Right renal pelvis (tissue), 4 donors: ENCODE results near the gene PAQR6. TPM values are rescaled to one million over a fixed set of nuclear protein-coding genes. Genes with fewer than 3 reads are reported as not detected.

ENCODE experiments used
- DNase-seq, 4 donors: peaks; one replicate each; pipeline ENCODE4 v3.0.0-alpha.2; 2013; ENCODE audit warnings: low read depth in 4 of 4, low spot score in 3 of 4, missing footprints in 1 of 4
- polyA plus RNA-seq, 4 donors: library from polyadenylated mRNA; unstranded; fragments of 120-200 nt; gene quantifications; one replicate each; pipeline ENCODE4 v1.2.1, GENCODE V29; 2013; ENCODE audit not compliant: insufficient read length in 4 of 4

The PAQR6 gene
- 1 to 10 TPM; 2.5 to 5.0 (median 3.8) TPM for polyA plus RNA-seq

GRCh38 chr1:156247460-156248322, at the start of gene PAQR6:
Gene PAQR6 (minus strand): TSS chr1:156248056. CDS start chr1:156246731, 1,325 bp downstream.
- no peak for DNase-seq

- DNase-seq = peak in 1 of 4 donors; percentile 41
Observed at GRCh38 chr1:156295391-156295947, 47.6 kb upstream of the PAQR6 start, which contains the start of gene GLMP. Gene GLMP (minus strand): TSS chr1:156295679. CDS start chr1:156295645, 34 bp downstream.

- DNase-seq = no peak
Observed at GRCh38 chr1:156293895-156294294, 46.0 kb upstream of the PAQR6 start.

GRCh38 chr1:156293098-156293434, 45.2 kb upstream of the PAQR6 start:
- no peak for DNase-seq

GRCh38 chr1:156291226-156292061, 43.6 kb upstream of the PAQR6 start:
- peak; percentile 55 to 62 (median 58) for DNase-seq

- DNase-seq = no peak
Observed at GRCh38 chr1:156289857-156290256, 42.0 kb upstream of the PAQR6 start.

GRCh38 chr1:156286061-156286460, 38.2 kb upstream of the PAQR6 start:
- DNase-seq = no peak

GRCh38 chr1:156285437-156285836, 37.6 kb upstream of the PAQR6 start:
- no peak for DNase-seq

- no peak for DNase-seq
Observed at GRCh38 chr1:156284757-156285156, 36.9 kb upstream of the PAQR6 start.

- DNase-seq = no peak
Observed at GRCh38 chr1:156284112-156284511, 36.3 kb upstream of the PAQR6 start, which contains the start of gene TMEM79. Gene TMEM79 (plus strand): TSS chr1:156284325. CDS start chr1:156285227, 902 bp downstream.

GRCh38 chr1:156283521-156283920, 35.7 kb upstream of the PAQR6 start:
- DNase-seq = no peak

- DNase-seq = peak; percentile 95 to 99 (median 98)
Observed at GRCh38 chr1:156282479-156283222, 34.8 kb upstream of the PAQR6 start, which contains the start of gene SMG5. Gene SMG5 (minus strand): TSS chr1:156282825. CDS start chr1:156282680, 145 bp downstream.

- DNase-seq = no peak
Observed at GRCh38 chr1:156281693-156282478, 34.0 kb upstream of the PAQR6 start.

GRCh38 chr1:156281281-156281680, 33.4 kb upstream of the PAQR6 start:
- no peak for DNase-seq

- DNase-seq = no peak
Observed at GRCh38 chr1:156279837-156280236, 32.0 kb upstream of the PAQR6 start.

- no peak for DNase-seq
Observed at GRCh38 chr1:156276966-156277381, 29.1 kb upstream of the PAQR6 start.

- no peak for DNase-seq
Observed at GRCh38 chr1:156276532-156276931, 28.7 kb upstream of the PAQR6 start.

- no peak for DNase-seq
Observed at GRCh38 chr1:156270314-156270713, 22.5 kb upstream of the PAQR6 start.

GRCh38 chr1:156268336-156268735, 20.5 kb upstream of the PAQR6 start:
- DNase-seq = no peak
